GM19468 (cell line): ENCODE results near the gene NPR1.
"Not testable (repeated sequence)": the region's sequence is repeated elsewhere in the genome, so short reads cannot be mapped to it uniquely, and the experiment has no call there.

Experiments used
- ATAC-seq: cut with Tn5 transposase; IDR thresholded peaks from one replicate; pipeline ENCODE4 v1.9.1; 2021; ENCODE audit warnings: mild to moderate bottlenecking, moderate library complexity, moderate number of reproducible peaks; ENCODE audit not compliant: unreplicated experiment; ENCODE audit errors: extremely low read depth

Gene NPR1

GRCh38 chr1:153649137-153649862, 29.2 kb upstream of the NPR1 start:
- ATAC-seq: no peak

DNA sequence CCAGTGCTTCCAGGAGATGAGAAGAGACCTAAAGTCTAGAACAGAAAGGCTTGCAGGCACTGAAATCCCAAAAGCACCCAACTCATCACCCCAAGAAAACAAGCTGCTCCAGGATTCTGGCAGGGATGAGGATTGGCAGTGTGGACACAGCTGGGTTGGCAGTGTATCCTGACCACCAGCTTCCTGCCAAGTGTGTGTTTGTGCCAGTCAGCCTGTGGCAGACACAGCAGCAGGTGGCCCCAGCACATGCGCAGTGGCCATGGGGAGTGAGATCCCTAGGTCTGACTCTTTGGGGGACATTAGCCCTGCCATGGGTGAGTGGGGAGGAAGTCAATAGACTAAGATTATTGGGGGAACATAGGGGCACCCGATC, 28.6 kb upstream of the NPR1 start:
- no peak for ATAC-seq

GRCh38 chr1:153651771-153652170, 26.7 kb upstream of the NPR1 start:
- no peak for ATAC-seq

- no peak for ATAC-seq
Observed at GRCh38 chr1:153652805-153653500, 25.5 kb upstream of the NPR1 start.

GRCh38 chr1:153655333-153655732, 23.2 kb upstream of the NPR1 start:
- no peak for ATAC-seq

- peak; percentile 83 for ATAC-seq
Observed at GRCh38 chr1:153658400-153659174, 19.9 kb upstream of the NPR1 start, which contains the start of gene SNAPIN. SNAPIN (plus strand) TSS chr1:153658703; CDS start chr1:153658744, 41 bp downstream.

DNA sequence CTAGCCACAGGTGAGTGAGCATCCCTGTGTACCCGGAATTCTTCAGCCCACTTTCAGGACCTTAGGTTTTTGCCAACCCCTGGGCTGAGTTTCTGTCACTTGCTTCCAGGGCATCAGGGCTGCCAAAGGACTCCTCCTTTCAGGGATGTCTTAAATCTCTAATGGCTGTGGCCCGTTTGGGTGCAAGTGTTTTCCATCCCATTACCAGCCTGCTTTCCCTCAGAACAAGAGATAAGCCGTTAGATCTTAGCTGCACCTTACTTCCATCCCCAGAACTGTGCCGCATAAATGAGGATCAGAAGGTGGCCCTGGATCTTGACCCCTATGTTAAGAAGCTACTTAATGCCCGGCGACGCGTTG, 19.3 kb upstream of the NPR1 start:
- no peak for ATAC-seq

DNA sequence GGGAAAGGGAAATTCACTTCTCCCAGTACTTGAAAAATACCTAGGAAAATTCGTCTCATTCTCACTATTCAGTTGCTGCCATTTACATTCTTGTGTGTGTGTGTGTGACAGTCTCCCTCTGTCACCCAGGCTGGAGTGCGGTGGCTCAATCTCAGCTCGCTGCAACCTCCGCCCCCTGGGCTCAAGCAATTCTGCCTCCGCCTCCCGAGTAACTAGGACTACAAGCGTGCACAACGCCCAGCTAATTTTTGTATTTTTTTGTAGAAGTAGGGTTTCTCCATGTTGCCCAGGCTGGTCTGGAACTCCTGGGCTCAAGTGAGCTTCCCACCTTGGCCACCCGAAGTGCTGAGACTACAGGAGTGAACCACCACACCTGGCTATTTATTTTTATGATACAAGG, 18.8 kb upstream of the NPR1 start:
- ATAC-seq: no peak

DNA sequence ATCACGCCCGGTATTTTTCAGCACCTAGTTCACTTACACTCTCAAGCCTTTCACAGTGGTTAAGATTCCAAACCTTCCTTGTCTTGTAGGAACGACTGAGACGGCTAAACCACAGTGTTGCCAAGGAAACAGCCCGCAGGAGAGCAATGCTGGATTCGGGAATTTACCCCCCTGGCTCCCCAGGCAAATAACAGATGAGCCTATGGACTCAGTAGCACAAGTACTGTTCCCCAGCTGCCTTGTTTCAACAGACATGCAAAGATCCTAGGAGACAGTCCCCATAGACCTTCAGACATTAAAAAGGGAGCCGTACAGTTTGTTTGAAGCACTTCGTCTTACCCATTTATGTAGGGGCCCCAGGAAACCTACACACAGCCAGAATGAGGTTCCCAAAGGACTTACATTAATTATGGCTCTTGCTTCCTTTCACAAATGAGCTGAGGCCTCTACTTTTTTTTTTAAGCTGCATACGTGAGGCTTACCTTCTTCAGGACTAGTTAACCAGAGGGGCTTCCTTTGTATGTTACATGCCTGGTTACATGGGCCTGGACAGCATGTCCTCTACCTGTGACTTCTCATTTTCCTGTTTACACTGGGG, 17.3 kb upstream of the NPR1 start:
- ATAC-seq: no peak

DNA sequence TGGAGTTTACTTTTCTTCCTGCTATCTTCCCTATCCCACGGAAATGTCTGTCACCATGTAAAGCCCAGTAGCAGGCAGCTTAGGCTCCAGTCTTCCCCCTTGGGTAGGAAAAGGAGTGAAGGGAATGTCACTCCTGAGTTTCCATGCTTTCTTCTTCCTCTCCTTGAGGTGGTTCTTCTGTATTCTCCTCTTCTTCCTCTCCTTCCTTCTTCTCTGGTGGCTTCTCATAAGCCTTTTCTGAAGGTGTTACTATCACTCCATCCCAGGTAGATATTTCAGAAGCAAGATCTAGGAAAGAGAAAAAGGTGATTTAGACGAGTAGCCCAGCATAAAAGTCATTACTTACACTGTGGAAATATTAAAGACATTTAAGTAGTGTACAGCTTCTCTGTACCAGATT, 16.2 kb upstream of the NPR1 start:
- ATAC-seq: no peak

DNA sequence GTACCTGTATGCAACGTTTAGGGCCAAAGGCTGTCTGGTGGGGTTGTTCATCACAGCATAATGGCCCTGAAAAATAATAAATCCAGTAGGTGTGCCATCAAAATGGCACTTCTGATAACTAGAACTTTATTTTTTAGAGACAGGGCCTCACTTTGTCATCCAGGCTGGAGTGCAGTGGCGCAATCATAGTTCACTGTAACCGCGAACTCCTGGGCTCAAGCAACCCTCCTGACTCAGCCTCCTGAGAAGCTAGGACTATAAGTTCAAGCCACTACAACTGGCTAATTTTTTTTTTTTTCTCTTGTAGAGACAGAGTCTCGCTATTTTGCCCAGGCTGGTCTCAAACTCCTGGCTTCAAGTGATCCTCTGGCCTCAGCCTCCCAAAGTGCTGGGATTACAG, 15.3 kb upstream of the NPR1 start:
- no peak for ATAC-seq

DNA sequence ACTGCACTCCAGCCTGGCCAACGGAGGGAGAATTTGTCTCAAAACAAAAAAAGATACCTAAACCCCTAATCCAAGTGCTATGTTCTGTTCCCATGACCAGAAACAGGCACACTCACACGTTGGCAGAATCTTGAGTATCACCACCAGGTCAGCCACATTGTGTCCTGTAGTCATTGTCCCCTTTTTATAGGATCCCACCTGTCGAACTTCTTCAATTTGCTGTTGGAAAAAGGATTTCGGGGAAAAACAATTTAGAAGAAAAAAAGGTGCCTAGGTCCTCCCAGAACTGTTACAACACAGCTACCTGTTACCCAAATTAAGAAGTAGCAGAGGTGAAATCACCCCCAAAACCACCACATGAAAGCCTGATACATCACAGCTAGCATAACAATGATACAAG, 11.0 kb upstream of the NPR1 start:
- no peak for ATAC-seq

DNA sequence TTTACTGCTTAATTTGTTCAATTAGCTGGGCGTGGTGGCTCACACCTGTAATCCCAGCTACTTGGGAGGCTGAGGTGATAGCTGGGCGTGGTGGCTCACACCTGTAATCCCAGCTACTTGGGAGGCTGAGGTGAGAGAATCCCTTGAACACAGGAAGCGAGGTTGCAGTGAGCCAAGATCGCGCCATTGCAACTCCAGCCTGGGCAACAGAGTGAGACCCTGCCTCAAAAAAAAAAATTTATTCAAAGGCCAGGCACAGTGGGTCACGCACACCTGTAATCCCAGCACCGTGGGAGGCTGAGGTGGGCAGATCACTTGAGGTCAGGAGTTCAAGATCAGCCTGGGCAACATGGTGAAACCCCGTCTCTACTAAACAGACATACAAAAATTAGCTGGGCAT, 9.8 kb upstream of the NPR1 start:
- ATAC-seq: not testable (repeated sequence)

DNA sequence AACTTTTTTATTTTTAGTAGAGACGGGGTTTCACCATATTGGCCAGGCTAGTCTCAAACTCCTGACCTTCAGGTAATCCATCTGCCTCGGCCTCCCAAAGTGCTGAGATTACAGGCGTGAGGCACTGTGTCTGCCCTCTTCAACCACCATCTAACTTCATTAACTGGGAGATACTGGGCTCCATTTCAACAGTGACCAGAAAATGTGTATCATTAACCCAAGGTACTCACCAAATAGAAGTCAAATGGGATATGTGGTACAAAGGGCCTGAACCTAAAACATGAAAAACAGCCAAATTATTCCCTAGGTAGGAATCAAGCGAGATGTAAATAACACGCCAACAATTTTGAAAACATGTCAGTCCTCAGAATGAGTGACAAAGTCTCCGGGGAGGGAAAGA, 8.9 kb upstream of the NPR1 start:
- no peak for ATAC-seq

- ATAC-seq: no peak
Observed at GRCh38 chr1:153670257-153670858, 8.1 kb upstream of the NPR1 start.

DNA sequence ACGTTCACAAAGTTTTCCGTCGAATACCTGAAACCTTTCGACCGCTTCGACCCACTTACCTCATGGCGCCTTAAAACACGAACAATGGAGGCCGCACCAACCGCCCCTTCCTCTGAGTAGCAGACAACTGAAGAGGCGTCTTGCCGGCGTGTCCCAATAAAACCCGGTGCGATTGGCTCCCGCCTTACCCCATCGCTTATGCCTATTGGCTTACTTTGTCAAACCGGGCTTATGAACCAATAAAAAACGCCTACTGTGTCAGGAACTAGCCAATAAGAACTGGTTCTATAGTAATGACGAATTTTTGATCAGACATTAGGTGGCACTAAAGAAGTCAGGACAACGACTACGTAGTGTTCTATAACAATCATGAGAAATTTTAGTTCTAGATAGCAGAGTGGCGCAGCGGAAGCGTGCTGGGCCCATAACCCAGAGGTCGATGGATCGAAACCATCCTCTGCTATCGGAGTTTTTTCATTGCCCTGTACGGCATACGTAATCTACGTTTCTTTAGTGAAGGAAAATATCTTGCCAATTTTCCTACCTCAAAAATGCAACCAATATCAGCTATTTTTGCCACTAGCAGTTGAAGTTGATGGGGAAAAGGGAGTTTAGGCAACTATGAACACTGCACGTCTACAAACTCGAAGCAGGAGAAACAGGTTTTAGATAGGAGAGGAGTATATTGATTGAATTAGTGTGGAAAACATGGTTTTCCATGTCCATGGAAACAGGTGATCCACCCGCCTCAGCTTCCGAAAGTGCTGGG, 7.4 kb upstream of the NPR1 start, which contains the start of gene ILF2:
TSS of gene ILF2 (minus strand) at position 135 of the 769 bp plus-strand sequence. CDS start at position 64, 71 bp downstream.
- peak; percentile 81 for ATAC-seq

DNA sequence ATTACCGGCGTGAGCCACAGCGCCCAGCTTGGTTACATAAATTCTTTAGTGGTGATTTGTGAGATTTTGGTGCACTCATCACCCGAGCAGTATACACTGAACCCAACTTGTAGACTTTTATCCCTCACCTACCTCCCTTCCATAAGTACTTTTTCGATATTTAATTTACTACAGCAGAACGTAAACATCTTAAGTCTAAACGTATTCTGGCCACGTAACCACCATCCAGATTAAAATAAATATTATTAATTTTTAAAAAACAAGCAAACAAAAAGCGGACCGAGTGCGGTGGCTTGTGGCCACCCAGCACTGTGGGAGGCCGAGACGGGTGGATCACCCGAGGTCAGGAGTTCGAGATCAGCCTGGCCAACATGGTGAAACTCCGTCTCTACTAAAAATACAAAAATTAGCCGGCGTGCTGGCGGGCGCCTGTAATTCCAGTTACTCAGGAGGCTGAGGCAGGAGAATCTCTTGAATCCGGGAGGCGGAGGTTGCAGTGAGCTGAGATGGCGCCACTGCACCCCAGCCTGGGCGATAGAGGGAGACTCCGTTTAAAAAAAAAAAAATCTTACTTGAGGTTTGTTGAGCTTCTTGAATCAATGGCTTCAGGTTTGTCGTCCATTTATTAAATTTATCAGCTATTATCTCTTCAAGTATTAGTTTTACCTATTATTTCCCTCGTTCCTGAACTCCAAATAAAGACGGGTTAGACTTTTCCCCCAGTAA, 6.7 kb upstream of the NPR1 start:
- ATAC-seq: not testable (repeated sequence)

DNA sequence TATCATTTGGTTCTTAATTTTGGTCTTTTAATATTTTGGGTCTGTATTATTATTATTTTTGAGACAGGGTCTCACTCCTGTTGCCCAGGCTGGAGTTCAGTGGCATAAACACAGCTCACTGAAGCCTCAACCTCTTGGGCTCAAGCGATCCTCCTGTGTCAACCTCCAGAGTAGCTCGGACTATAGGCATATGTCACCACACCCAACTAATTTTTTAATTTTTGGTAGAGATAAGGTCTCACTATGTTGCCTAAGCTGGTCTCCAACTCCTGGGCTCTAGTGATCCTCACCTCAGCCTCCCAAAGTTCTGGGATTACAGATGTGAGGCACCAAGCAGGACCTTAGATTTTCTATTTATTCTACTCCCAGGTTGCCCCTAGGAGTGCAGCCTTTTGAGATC, 5.0 kb upstream of the NPR1 start:
- no peak for ATAC-seq
